HG03432 (cell line): Measurements from ENCODE around the gene LECT2.

ENCODE experiments used
- ATAC-seq: cut with Tn5 transposase; IDR thresholded peaks from one replicate; pipeline ENCODE4 v1.9.1; 2021; ENCODE audit warnings: mild to moderate bottlenecking, moderate library complexity; ENCODE audit not compliant: unreplicated experiment

Gene LECT2

DNA sequence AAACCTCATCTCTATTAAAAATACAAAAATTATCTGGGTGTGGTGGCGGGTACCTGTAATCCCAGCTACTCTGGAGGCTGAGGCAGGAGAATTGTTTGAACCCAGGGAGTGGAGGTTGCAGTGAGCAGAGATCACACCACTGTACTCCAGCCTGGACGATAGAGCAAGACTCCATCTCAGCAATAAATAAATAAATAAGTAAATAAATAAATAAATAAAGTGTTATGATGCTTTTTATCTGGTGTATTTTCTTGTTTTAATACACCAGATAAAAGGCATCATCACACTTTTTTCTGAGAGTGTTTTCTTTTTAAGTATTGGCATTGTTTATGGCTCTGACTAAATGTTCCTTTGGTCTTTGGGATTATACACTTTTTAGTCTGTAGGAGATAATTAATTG lies 24.2 kb upstream of the LECT2 start:
- ATAC-seq, result no peak

DNA sequence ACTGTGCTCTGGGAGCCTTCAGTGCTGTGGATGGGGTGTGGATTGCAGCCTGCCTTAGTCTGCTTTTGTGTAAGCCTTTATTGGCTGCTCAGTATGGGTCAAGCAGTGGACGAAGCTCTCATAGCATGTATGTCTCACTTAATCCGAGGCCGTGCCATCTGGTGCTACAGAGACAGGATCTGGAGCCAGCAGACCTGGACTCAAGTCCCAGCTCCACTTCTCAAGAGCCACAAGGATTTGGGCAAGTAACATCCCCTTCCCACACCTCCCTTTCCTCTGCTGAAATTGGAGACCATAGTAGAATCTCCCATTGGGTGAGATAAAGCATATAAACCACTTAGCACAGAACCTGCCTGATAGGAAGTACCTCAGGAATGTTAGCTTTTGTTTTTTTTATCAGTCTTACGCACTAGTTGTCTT lies 23.4 kb upstream of the LECT2 start:
- ATAC-seq, result no peak

DNA sequence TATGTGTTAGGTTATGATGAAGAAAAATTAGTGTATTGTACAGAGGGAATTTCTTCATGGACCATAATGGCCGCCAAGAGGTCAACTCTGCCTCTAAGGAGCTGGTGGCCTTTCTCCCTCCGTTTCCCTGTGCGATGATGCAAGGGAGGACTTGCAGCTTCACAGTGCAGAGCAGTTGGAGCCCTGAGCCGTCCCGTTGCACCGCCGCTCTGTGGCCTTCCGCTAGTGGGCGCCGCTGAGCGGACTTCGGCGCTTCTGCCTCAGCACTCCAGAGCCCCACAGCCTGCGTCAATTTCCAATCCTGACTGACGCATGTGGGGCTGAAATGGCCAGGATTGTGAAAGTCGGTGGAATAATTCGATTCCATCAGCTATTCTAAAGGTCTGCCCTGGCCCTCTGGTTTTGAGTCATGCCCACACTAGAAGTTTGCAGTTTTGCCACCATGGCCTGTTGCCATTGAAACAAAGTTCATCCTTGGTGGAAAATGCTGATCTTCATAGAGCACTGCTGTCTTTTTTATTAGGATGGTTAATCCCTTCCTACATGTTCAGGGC lies 22.7 kb upstream of the LECT2 start:
- peak; percentile 87 for ATAC-seq

DNA sequence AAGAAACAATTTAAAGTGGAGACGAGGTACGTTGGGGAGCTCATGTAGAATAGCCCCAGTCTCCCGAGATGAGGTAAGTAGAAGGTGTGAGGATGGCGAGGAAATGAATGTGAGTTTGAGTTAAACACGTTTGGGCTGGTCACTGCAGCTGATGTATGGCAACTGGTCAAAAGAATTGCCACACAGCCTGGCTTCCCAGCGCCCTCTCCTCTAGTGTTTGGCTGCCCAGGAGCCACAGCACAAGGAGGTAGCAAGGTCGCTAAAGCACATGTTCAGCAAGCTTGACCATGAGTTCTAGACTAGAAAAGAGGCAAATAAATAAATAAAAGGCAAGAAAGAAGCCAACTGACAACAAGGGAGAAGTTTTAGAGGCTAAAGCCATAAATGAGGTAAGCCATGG lies 21.4 kb upstream of the LECT2 start:
- ATAC-seq, result no peak

DNA sequence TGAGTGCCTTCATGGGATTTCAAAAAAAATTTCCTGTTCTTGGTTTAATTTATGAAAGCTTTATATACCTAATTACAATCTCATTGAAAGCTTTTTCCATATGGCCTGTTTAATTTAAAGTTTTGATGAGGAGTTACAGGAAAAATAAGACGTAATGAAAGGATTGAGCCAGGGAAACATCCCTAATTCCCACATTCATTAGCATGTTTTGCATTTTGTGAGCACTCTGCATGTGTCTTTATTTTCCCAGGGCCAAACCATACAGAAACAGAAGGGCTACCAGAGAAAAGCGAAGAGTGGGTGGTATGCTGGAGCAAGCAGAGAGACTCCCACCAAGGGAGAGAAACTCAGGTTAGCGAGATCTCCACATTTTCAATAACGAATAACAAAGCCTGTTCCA lies 20.3 kb upstream of the LECT2 start:
- ATAC-seq, result no peak

DNA sequence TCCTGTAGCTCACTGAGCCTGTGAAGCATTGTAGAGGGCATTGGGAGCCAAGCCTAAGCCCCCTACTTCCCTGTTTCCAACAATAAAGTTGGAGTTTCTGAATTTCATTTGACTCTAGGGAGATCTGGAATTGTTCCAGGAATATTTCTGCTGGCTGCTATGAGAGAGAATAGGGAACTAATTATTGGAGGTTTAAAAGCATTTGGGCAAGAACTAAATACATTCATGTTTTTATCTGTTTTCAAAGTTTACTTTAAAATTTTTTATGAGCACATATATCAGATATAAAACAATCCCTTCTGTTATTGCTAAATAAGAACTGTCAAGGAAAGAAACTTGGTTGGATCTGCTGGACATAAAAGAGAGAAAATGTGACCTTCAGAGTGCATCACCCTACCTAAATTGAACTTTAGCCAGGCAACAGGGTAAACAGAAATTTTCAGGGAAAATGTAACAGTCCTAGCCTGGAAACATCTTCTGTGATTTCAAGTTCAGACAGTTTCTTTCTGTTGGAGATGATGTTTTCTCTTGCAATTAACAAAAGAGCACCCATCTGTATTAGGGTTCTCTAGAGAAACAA lies 19.3 kb upstream of the LECT2 start:
- no peak for ATAC-seq

DNA sequence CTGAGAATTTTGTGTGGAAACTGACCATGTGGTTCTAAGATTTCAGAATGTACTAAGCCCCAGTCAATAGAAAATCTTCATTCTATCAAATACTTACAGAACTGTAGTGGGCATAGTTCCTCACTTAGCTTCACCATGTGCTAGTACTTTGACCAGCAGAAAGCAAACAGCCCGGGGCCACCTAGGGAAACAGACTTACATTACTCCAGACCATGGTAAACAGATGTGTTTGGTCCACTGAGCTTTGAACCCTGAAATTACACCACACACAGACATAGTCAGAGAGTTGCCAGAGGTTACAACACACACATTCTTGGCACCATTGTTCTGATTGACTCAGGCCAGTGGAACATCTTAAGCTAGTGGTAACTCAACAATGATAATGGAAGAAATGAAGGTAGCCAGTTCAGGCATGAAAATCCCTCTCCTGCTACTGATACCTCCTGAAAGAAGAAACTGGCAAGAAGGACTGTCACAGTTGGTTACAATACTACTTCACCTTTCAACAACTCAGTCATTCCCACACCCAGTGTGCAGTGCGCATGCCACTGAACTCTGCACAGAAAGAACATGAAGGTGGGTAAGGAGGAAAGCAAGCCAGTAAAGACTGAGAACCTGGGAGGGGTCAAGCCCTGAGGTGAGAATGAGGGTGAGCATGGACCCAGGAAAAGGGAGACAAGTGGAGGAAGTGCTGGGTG lies 18.7 kb upstream of the LECT2 start:
- ATAC-seq, result no peak

DNA sequence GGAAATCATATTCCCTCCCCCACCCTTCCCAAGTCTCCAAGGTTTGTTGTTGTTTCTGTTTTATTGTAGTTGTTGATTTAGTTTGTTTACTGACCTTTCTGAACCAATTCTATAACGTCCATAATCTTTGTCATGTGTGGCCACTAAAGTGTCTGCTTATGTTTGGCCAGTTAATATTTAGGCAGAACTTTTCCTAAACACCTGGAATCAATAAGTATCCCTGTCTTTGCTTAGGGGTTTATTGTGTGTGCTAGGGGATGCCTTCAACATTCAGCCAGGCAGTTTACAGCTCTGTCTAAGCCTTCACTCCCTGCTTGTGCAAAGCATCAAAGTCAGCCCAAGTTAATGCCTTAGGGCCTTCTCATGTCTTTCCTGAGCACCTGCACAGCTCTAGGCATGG lies 16.9 kb upstream of the LECT2 start:
- ATAC-seq, result no peak

DNA sequence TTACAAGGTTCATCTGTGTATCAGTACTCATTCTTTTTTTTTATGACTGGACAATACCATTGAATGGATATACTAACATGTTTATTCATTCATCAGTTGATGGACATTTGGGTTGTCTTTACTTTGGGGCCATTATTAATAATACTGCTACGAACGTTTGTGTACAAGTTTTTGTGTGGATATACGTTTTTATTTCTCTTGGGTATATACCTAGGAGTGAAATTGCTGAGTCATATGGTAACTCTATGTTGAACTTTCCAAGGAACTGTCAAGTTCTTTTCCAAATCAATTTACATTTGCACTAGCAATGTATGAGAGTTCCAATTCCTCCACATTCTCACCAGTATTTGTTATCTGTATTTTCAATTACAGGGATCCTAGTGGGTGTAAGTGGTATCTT lies 12.0 kb upstream of the LECT2 start:
- no peak for ATAC-seq

DNA sequence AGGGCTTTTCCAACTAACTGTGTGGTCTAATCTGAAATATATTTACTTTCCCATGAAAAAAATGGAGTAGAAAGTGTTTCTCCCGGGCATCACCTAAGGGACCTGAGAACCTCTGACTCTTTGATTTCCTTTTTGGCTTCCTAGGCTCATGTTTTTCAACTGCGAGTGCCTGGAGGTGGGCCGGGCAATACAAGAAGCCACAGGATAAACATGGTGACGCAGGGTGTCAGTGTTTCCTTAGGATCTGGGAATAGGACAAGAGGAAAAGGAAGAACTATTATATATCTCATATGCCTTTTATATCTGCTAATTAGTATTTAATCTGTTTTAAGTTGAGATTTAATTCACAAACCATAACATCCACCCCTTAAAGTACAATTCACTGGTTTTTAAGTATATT lies 11.4 kb upstream of the LECT2 start:
- ATAC-seq, result no peak

DNA sequence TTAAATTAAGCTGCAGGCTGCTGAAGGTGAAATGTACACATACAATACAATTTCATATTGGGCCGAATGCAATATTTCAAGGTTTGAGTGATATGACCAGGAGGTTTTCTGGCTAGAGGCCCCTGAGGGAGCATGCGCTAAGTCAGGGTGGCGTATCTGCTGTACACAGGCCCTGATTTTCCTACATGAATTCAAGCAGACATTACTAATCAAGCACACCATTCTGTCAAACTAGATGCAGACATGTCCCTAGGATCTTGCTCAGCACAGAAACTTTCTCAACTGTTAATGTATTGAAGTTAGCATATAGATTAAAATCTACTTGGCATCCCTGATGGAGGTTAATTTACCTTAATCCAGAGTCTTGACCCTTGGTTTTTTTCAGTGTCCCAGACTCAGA lies 10.7 kb upstream of the LECT2 start:
- ATAC-seq, result no peak

DNA sequence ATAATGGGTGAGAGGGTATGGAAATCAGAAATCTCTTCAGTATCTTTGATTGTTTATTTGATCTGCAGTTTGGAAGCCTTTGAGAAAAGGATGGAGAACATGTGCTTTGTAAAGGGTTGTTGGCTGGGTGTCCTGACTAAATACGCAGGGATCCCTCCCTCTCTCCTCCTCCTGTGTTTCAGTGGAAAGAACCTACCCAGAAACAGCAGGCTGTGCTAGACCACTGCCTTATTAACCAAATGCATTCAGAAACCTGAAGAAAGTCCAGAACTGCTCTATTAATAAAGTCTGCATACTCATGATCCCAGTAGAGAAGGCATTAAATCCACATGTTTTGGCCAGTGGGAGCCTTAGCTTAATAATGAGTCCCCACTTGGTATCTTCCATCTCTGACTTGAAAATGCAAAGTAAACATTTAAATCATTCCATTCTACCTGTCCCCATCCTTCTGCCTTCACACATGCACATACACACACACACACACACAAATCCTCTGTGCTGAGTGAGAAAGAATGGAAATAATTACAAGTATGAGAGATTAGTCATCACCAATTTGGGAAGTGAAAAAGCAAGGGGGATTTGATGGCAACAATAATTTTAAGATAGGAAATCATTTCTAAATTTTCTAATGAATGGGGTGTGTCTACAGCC lies 10.0 kb upstream of the LECT2 start:
- no peak for ATAC-seq

DNA sequence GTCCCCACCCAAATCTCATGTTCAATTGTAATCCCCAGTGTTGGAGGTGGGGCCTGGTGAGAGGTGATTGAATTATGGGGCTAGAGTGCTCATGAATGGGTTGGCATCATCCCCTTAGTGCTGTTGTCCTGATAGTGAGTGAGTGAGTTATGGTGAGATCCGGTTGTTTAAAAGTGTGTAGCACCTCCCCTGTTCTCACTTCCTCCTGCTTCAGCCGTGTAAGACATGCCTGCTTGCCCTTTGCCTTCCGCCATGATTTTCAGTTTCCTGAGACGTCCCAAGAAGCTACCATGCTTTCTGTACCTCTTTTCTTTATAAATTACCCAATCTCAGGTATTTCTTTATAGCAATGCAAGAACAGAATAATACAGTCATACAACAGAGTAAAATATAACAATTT lies 742 bp upstream of the LECT2 start:
- no peak for ATAC-seq

DNA sequence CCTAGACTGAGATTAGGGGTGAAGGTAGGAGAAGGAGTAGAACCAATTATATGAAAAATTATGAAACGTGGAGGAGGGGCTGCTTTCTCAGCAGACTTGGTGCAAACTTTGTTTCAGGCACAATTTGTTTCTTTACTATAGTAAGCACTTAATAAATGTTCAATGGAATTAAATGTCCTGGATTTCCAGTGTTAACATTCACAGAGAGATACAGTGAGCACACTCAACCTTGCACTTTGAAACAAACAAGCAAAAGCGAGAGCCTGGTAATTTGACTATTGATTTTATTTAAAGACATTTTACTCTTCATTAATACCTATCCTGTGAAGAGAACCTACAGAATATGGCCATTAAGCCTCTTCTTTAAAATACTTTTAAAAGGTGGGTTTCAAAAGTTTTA lies 933 bp downstream of the LECT2 start:
- ATAC-seq, result no peak

DNA sequence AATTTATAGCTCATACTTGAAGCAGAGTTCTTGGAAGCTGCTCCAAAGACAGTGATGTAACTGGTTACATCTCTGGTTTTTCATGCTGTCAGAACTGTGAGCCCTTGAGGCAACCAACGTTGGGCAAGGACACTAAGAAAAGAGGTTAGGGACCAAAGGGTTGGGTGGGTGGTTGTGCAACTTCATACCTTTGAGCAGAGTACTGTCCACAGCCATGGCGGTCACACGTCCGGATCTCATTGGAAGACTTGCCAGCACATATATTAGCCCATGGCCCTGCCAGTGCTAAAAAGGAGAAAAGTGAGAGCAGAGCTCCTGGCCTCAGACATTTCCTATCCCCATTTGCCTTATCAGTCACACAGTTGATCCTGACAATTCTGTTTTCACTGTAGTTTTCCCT lies 2.1 kb downstream of the LECT2 start:
- no peak for ATAC-seq

DNA sequence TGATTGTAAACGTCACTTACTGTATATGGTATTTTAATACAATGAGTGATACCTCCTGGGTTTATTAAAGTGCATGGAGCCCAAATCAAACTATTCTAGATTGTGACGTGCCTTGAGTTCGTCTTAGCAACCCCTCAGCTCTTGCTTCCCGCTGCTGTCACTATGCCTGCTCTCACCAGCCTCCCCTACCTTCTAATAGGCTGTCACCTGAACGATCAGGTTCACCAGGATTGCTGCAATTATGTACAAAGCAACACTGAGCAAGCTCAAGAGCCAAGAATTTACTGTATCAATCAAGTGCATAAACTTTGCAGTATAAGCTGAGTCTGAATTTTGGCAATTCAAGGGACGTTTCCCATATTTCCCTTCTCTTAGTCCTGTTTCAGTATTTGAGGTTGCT lies 3.0 kb downstream of the LECT2 start:
- ATAC-seq, result no peak

DNA sequence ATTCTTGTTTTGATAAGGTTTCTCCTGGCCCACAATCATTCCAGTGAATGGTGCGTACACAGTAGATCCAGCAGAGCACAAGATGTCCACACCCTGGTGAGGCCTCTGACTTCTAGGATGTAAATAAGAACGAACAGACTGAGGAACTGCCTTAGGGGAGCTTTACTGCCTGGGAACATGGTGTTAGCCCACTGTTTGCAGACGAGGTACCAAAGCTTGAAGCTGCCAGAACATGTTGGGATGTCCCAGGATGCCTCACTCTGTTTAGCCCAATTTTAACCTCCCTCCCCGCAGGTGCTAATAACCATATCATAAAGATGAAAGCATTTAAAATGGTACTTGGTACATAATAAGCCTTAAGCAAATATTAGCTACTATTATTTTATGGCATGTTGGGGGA lies 3.5 kb downstream of the LECT2 start:
- ATAC-seq, result no peak

DNA sequence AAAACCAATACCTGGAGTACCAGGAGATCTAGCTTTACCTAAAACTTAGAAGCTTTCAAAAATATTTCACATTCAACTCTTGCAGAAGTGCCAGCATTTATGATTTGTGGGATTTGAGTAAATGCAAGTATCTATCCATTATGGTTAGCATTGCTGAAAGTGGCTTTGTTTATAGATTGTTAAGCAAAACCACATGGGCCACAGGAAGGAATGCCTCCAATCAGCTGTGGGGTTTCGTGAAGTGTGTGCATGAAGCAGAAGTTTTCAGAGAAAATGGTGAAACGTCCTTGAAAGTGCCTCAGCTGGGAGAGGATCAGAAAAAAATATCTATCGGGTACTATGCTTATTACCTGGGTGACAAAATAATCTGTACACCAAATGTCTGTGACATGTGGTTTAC lies 4.2 kb downstream of the LECT2 start:
- no peak for ATAC-seq

DNA sequence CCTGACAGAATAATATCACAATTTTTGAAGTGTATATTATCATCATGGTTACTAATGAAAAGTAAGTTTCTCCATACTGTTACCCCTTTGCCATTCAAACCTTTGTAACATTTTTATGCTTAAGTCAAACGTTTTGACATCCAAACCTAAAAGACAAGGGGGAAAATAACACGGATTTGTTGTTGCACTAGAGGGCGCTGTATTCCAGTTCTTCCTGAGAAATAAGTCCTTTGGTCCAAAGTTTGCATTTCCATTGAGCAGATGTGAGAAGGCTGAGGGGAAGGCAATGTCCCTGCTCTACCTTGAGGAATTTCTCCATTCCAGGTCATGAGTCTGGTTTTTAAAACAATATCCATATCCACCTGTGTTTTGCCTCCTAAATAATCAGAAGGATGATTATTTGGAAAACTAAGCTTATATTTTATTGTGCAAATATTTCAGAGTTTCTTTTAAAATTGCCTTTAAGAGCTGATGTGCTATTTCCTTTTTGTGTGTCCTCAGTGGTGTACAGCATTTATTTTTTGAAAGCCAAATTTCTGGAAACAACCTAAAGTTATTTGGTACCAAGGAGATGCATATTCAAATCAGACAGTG lies 9.7 kb downstream of the LECT2 start:
- no peak for ATAC-seq

DNA sequence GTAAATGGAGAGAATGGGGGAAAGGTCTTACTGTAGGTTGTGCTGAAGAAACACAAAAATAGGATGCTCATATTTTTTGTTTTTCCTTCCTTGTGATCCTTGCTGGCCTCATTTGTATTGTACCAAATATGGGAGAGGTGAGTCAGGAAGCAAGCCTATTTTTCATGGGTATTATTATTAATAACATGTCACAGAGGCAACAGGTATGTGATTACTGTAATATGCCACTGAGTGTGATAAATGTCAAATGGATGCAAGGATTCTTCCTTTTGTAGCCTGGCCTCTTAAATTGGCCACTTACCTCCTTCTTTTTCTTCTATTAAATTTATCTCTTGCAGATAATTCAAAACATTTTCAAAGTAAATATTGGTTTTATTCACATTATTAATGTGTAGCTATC lies 10.2 kb downstream of the LECT2 start:
- ATAC-seq, result no peak

DNA sequence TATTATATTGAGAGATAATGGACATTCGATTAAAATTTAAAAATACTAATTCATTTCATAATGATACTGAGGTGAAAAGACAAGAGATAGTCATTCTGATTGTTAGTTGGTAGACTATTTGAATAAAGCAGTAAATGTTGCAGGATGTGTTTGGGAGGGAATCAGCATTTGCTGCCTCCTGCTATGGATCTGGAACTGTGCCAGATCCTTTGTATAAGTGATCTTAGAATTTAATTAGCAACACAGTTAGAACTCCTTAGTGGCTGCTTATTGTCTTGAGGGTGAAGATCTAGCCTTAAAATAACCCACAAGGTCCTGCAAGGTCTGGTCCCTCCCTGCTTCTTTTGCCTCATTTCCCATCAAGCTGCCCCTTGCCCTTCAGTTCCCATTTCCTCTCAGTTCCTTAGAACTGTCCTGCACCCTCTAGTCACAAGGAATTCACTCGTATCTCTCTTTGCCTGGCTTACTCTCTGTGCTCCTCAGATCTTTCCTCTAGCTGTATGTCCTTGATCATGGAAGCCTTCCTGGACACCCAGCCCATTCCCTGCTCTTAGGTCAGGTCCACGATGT lies 12.5 kb downstream of the LECT2 start:
- ATAC-seq, result no peak

DNA sequence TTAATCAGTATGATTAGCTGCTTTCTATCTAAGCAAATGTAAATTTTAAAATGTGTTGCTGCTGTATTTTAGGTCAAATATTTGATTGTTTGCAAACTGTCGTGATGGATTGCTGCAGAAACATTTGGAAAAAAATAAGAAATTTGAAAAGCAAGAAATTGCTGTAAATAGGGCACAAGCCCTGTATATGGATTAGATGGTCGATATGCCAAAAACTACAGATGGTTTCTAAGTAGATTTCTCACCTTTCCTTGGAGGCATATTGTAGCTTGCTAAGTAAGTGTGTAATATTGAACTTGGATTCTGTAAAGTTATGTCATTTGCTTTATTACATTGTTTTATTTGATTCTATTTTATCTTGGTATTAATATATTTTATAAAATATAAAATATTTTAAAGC lies 13.1 kb downstream of the LECT2 start:
- ATAC-seq, result no peak
